ENCODE data around the gene FGD3.

The FGD3 gene

DNA sequence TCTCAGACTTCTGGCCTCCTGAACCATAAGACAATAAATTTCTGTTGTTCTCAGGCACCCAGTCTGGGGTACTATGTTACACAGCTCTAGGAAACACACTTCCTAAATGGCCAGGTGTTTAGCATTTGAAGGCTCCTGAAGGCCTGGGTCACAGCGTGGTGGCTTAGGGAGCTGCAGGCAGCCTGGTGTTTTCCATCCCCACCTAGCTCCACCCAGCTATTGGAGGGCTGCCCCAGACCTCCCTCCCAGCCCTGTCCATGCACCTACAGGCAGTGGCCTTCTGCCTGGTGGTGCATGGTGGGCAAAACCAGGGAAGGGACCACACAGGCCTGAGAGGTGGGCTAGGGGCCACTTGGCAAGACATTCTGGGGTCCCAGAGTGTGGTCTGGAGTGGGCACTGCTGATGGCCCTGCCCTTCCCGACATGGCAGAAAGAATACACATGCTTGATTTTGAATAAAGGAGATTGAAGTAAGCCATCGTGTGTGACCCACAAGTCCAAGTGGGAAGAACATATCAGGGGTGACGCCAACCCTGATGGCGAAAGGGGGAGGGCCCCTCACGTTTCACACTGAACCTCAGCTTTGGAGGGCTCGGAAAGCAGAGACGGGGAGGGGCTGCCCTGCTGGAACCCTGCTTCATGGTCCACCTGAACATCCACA, 109.8 kb downstream of the FGD3 start:
- no peak for DNase-seq

DNA sequence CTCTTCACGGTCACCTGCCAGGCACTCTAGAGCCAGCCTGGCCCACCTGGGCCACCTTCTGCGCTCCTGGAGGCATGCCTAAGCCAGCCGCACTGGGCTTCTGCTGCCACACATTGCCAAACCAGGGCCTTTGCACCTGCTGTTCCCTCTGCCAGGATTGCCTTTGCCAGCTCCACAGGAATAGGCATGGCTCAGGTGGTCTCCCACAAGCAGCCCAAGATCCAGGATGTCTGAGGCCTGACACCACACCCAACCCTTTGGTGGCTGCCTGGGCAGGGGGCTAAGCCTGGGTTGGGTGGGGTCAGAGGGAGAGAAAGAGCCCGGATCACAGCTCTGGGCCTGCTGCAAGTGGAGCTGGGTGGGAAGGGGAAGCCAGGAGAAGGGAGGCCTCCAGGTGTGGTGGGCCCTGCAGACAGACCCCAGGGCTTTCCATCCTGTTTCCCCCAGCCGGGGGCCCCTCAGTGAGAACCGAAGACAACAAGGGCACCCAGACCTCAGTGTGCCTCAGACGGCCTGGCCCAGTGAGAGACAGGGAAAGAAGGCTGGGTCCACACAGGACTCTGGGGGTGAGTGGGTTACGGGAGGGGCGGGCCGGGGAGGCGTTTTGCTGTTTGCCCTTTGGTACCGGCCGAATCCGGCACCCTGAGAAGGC, 110.5 kb downstream of the FGD3 start:
- DNase-seq: no peak

DNA sequence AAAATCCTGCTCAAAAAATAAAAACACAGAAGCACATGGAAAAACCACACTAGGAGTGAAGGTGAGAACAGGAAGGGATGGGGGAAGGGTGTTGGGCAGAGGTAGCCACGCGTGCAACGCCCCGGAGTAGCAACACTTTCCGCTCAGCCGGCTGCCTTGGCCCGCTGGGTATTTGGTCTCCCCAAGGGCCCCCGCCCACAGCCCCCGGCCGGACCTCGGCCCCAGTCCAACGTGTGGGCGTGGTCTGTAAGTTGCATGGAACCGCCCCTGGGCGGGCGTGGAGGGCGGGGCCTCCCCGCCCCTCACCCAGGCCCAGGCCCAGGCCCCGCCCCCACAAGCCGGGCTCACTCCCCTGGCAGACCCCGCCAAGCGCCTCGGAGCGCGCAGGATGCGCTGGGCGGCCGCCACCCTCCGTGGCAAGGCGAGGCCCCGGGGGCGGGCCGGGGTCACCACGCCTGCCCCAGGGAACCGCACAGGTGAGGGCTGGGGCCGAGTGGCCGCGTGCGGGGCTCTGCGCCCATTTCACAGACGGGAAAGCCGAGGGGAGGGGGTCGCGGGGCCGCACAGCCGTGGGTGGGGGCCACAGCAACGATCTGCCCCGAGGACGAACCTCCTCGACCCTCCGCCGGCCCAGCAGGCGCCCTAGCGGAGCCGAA, 111.2 kb downstream of the FGD3 start, which contains the start of gene SUSD3:
TSS of gene SUSD3 (plus strand) at position 347 of the 656 bp plus-strand sequence. CDS start at position 389, 42 bp downstream.
- peak; percentile 85 for DNase-seq

DNA sequence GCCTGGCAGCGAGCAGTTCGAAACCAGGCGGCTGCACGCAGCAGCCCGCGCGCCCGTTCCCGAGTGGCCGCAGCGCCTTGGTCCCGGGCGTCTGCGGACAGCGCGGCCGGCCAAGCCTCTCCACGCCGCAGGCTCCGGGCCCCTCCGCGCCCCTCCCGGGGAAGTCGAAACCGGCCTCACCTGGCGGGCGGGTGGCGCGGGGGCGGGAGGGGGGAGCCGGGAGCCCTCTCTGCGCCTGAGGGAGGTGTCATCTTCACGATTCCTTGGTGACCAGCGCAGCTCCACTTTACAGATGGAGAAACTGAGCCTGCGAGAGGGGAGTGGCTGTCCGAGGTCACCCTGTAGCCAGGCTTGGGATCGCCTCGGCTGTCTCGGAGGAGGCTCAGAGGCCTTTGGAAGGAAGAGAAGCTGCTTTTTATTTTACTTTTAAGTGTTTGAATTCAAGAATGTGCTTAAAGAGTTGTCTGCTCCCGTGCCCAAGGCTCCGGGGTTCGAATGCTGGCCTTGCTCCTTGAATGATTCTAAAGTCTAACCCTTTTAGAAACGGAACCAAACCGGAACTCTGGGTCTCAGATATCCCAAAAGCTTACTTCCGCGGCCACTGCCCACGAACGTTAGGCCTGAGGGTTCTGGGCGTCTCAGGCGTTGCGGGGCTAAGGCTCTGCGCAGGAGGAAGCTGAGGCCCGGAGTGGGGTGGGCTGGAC, 111.8 kb downstream of the FGD3 start:
- peak; percentile 76 for DNase-seq

DNA sequence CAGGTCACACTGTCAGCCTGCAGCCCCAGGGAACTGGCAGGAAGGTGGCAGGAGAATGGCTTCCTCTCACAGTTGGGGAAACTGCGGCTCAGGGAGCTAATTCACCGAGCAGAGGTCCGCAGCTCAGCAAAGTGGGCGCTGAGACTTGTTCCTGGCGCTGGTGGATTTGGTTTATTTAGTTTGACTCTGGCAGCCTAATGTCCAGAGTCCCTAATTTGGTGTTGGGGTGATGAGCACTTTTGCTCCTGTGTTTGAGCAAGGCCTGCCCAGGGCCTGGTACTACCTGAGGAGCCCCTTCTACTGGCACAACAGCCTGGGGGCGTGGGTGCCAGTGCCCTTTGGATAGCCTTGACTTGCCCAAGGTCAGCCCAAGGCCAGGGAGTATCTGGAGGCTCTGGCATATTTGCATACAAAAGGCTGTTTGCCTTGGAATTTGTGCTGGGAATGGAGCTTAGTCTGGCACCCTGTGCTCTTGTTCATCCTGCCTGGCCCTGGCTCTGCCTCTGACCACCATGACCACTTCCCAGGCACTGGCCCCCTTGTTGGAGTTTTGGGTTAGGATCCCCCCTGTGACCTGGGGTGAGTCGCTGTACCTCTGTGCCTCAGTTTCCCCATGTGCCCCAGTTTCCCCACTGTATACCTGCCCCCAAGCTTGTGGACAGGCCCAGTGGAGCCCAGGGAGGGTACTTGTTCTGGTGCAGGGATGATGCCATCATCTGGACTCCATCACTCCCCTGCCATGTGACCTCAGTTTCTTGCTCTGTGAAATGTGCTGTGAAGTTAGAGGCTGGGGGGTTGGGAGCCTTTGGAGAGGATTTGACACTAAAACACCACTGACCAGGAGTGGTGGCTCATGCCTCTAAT, 112.6 kb downstream of the FGD3 start:
- no peak for DNase-seq

DNA sequence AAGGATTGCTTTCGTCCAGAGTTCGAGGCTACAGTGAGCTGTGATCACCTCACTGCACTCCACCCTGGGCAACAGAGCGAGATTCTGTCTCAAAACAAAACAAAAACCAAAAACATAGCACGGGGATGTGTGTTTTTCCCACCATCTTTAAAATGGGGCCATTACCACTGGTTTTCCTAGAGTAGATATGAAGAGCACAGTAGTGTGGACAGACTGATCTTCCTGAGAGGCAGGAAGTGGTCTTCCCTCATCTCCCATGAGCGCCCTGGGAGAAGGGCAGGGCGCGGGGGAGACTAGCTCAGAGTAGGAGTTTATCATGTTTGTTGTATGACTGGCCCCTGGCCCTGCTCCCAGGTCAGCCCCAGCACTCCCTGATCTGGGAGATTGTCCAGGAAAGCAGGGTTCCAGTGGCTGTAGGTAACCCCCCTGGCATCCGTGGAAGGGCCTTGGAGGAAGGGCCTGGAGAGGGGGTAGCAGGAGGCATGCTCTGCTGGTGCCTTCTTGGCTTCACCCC, 113.5 kb downstream of the FGD3 start:
- DNase-seq: no peak

DNA sequence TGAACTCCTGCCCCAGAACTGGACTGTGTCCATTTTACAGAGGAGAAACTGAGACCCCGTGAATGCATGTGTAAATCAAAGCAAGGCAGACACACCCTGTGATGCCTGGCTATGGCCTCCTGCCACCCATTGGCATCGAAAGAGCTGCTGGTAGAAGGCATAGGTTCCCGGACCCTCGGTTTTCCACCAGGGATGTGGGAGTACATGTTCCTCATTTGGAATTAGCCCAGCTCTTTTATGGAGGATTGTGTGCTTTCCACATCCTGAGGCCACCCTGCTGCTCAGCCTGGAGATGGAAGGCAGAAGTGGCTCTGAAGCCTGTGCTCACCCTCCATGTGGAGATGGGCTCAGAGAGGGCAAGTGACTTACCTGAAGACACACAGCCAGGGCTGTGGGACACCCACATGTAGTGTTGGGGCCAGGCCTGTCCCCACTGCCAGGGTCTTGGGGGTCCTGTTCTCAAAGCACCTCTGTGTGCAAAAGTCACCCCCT, 114.0 kb downstream of the FGD3 start:
- no peak for DNase-seq

DNA sequence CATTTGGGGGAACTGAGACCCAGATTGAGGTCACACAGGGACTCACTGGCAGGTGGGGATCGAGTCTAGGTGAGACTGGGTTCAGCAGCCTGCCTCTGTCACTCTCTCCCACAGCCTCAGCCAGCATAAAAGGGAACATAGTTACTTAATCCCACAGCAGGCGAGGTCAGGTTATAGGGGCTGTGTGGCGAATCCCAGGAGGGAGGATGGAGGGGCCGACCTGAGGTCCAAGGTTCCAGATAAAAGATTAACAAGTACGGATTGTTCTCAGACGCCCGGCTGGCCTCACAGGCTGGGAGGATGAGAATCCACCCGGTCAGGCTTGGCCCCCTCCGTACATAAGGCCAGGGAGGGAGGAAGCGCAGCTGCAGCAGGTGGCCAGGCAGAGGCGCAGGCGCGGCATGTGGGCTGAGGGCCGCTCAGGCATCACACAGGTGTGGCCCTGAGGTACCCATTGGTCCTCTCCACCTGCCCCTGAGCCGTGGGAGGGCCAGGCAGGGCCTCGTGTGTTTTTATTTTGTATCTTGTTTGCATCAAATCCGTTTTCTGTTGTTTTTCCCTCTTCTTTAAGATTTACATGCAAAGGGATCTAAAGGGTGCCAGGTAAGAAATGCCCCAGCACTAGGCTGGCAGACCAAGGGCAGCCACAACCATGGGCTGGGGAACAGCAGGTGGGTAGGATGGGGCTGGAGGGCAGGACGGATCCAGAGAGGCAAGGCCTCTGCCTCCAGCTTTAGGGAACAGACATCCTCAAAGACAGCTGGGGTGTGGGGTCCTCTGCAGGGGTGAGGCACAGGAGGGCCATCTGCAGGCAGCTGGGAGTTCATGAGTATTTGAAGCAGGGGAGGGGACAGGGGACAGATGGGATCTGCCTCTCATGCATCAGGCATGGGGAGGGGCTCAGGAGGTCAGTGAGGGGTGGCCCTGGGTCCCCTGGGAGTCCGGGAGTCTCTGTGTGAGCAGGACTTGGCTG, 114.8 kb downstream of the FGD3 start:
- DNase-seq: no peak

DNA sequence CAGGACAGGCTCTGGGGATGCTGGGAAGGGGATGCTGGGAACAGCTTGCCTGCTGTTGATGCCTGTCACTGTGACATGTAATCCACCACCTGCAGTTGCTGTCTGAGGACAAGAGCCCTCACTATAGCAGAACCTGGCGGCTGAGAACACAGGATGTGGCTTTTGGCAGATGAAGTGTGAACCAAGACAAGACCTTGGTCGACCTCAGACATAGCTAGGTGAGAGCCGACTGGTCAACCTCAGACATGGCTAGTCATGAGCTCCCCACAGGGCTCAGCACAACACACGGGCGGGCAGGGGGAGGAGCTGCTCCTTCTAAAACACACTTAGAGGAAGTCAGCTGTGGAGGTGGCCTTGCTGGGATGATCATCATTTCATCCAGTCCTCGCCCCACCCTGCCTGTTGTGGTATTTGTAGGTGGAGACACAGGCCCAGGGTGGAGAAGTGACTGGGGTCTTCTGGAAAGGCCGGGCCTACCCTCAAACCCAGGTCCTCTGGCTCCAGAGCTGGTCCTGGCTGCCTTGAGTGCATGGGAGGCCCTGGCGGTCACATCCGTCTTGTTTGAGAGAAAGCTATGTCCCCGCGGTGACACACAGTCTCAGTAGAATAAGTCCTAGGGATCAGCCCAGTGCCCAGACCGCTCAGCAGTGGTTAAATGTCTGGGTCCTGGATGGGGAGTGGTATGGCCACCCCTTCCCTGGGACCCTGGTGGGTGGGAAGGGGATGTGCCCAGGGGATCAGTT, 117.2 kb downstream of the FGD3 start:
- DNase-seq: peak; percentile 95

DNA sequence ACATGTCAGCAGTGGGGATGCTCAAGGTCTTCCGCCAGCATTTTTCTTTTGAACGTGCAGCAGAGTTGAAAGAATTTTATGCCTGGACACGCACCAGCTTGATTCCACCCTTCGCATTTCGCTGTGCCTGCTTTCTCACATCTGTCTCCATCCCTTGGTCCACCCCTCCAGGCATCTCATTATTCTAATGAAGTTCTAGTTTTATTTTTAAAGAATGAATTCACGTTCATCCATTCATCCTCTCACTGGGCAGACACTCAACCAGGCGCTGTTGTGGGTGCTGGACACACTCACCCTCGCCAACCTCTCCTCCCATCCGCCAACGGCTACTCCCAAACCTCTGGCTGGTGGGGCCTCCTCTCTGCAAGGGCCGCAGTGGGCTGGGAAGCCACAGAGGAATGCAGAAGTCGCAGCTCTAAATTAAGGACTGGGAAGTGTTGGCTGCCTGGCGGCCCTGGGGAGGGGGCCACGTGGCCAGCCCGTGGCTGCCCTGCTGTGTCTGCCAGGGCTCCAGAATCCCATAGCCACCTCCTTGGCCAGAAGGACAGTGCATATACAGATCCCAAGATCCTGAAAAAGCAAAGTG, 117.9 kb downstream of the FGD3 start:
- peak; percentile 38 for DNase-seq

DNA sequence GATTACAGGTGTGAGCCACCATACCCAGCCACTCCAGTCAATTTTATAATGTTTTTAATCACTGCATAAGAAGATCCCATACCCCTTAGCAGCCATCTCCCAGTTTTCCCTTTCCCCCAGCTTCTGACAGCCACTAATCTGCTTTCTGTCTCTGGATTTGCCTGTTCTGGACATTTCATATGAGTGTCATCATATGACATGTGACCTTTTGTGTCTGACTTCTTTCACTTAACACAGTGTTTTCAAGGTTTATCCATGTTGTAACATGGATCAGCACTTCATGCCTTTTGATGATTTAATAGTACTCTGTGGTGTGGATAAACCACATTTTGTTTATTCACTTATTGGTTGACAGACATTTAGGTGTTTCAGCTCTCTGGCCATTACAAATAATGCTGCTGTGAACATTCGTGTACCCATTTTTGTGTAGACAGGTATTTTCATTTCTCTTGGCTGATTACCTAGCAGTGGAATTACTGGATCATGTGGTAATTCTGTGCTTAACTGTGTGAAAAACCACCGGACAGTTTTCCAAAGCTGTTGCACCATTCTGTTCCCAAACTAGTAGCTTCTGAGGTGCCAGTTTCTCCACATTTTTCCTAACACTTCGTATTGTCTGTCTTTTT, 119.8 kb downstream of the FGD3 start:
- no peak for DNase-seq

DNA sequence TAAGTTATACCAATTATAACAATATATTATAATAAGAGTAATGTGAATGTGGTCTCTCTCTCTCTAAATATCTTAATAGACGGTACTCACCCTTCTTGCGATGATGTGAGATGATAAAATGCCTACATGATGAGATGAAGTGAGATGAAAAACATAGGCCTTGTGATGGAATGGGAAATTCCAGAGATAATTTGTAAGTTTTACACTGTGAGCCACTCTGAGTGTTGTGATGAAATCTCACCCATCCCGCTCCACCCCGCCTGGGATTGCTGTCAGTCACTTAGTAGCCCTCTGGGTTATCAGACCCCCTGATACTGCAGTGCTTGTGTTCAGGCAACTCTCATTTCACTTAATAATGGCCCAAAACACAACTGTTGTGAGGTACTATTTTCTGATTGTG, 121.6 kb downstream of the FGD3 start:
- no peak for DNase-seq

DNA sequence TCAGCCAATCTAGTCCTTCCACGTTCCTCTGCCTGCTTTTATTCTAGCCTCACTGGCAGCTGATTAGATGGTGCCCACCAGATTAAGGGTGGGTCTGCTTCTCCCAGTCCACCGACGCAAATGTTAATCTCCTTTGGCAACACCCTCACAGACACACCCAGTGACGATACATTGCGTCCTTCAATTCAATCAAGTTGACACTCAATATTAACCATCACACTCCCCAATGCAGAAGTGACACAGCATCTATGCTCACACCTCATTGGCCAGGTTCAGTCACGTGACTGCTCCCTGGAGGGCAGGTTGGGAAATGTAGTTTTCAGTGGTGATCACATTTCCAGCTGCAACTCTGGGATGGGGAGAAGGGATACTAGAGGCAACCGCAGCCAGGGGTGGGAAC, 124.1 kb downstream of the FGD3 start:
- DNase-seq: peak; percentile 83

DNA sequence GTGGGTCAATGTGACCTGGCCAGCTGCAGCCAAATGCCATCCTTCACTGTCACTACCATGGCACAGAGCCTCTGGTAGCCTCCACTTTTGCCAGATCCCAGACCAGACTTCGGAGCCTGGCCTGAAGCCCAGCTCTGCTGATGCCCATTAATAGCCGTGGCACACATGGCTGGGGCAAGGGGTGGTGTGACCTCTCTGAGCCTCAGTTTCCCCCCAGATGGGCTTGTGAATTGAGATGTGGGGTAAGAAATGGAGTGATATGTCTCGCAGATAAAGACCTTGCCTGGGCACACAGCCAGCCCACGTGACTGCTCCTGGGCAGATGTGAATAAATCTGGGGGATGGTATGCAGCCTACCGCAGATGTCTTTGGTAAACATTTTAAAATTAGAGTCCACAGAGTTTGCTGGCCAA, 125.1 kb downstream of the FGD3 start:
- DNase-seq: peak; percentile 66

DNA sequence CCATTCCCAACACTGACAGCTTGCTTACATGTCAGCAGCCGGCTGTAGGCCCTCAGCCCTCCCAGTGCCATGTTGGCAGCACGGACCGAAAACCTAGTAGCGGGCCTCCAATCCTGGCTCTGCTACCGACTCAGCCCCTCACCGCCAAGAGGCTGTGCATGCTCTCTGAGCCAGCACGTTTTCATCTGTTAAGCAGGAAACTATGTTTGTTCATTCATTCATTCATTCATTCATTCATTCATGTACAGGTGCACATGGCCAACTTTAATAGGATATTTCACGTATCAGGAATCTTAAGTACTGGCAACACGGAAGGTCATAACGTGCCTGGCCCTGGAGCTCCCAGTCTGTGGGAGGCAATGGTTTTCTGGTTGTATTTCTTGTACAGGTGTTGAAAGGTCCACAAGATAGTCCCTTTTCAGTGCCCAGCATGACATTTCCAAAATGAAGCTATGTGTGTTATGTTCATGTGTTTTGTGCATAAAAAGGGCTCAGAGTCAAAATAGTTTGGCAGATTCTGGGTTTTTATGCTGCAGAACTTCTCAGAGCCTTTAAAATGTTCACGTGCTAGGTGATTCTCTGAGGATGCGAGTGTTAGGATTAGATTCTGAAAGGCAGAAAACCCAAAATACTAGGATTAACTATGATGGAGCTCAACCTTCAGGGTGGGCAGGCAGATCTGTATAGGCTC, 128.9 kb downstream of the FGD3 start:
- no peak for DNase-seq

DNA sequence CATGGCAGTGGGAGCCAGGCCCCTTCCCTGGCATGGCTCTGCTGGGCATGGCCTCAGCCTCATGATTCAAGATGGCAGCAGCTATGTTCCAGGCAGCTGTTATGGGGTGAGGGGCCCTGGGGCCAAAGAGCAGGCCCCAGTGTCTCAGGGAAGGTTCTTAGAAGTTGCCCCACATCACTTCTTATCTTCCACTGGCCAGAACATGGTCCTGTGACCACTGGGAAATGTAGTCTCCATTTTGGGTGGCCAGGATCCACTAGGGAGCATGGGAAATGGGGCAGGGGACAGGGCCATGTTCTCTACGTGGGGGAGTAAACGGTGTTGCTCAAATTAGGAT, 129.4 kb downstream of the FGD3 start:
- no peak for DNase-seq

DNA sequence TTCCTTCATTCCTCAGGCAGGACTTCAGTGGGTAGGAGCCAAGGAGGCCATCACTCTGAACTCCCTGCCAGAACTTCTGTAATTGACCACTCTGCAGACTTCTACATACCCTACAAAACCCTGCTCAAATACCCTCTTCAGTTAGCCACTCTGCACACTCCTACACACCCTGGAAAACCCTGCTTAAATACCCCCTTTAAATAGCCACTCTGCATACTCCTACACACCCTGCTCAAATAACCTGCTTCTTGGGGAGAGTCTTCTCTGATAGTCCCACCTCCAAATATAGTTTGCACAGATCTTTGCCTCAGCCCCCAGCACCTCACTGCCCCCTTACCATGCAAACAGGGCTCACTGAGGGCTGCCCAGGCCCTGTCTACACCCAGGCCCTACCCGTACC, 130.0 kb downstream of the FGD3 start:
- no peak for DNase-seq

DNA sequence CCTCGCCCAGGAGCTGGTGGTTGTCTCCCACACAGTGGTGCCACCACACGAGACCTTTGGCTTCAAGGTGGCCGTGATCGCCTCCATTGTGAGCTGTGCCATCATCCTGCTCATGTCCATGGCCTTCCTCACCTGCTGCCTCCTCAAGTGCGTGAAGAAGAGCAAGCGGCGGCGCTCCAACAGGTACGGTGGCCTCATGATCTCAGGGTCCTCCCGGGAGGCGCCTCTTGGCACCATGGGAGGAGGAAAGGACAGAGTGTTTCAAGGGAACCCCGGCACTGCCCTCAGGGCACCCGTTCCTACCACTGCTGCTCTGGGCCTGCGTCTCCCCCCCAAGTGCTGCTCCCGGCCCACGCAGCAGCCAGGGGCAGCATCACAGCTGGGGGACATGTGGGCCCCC, 130.5 kb downstream of the FGD3 start:
- DNase-seq: no peak

DNA sequence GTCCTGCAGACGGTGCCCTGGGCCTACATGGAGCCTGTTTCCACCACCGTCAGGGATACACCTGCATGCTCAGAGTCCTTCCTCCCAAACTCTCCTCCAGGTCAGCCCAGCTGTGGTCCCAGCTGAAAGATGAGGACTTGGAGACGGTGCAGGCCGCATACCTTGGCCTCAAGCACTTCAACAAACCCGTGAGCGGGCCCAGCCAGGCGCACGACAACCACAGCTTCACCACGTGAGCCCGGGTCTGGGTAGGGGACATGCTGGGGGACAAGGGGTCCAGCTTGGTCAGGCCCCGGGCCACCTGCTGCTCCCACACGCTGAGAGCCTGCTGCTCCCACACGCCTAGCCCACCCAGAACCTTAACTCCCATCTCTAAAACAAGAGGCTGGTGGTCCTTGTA, 132.0 kb downstream of the FGD3 start:
- no peak for DNase-seq
